Astrocyte (in vitro differentiated cells and primary cell): ENCODE data around the gene GSG1L.

Experiments
- CTCF ChIP-seq: IDR thresholded peaks from 2 replicates; pipeline ENCODE4 v1.5.1; 2011; ENCODE audit warnings: low read depth, mild to moderate bottlenecking, inconsistent platforms, low read length, moderate library complexity; ENCODE audit not compliant: insufficient read depth
- EZH2 ChIP-seq: IDR thresholded peaks from 2 replicates; pipeline ENCODE4 v1.6.1; 2012; ENCODE audit warnings: mild to moderate bottlenecking, low read length, inconsistent platforms; ENCODE audit not compliant: insufficient read depth

- TF ChIP-seq CTCF (no peak), EZH2 (no peak)
Observed at GRCh38 chr16:28108590-28109247, 45.2 kb upstream of the GSG1L start.
